GM19372 (cell line): ENCODE results near the gene HSD3B7.
"Not testable (repeated sequence)": the region's sequence is repeated elsewhere in the genome, so short reads cannot be mapped to it uniquely, and the experiment has no call there.

Source experiments
- ATAC-seq: cut with Tn5 transposase; IDR thresholded peaks from one replicate; pipeline ENCODE4 v1.9.1; 2021; ENCODE audit warnings: mild to moderate bottlenecking, low read depth, moderate library complexity; ENCODE audit not compliant: unreplicated experiment

The HSD3B7 gene

GRCh38 chr16:30998852-30999761 lies 14.1 kb downstream of the HSD3B7 start:
- no peak for ATAC-seq

- no peak for ATAC-seq
Measured at GRCh38 chr16:31000671-31001382, 15.8 kb downstream of the HSD3B7 start.

DNA sequence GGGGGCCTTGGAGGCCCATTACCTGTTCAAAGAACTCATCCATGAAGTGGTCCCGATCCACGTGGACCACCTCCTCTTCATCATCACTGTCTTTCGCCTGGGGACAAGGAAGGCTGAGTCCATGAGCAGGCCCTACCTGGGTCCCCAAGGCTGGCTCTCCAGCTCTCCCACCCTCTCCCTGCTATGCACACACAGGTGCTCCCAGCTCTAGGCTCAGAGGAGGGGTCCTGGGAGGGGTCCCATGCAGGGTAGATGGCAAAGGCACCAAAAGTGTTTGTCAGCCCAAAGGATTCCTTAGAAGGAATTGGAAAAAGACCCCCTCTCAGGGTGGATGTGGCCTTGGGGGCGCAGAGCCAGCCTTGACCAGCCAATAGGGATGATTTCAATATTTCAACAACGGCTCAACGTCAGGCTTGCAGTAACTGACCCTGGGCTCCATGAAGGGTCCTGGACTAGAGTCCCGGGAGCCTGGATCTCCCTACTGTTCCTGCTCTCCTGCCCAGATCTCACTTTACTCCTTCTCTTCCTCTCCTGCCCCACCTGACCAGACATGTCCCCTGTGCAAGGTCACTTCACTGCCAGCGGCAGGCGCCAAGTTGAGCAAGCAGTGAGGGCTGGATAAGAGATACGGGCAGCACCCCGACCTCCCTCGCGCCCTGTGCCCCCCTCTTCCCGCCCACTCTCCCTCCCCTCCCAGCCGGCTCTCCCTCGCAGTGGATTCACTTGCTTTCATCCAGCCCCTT lies 16.7 kb downstream of the HSD3B7 start:
- no peak for ATAC-seq

- ATAC-seq: no peak
Measured at GRCh38 chr16:31002250-31002700, 17.3 kb downstream of the HSD3B7 start.

- ATAC-seq: no peak
Measured at GRCh38 chr16:31002862-31003341, 17.9 kb downstream of the HSD3B7 start.

GRCh38 chr16:31003744-31004143 lies 18.7 kb downstream of the HSD3B7 start:
- no peak for ATAC-seq

- no peak for ATAC-seq
Measured at GRCh38 chr16:31004658-31005057, 19.7 kb downstream of the HSD3B7 start.

- no peak for ATAC-seq
Measured at GRCh38 chr16:31005350-31006085, 20.5 kb downstream of the HSD3B7 start.

- ATAC-seq: no peak
Measured at GRCh38 chr16:31006086-31006385, 21.0 kb downstream of the HSD3B7 start.

GRCh38 chr16:31006589-31006988 lies 21.6 kb downstream of the HSD3B7 start:
- ATAC-seq: no peak

GRCh38 chr16:31007684-31008083 lies 22.7 kb downstream of the HSD3B7 start:
- no peak for ATAC-seq

- ATAC-seq: no peak
Measured at GRCh38 chr16:31008149-31008548, 23.1 kb downstream of the HSD3B7 start.

DNA sequence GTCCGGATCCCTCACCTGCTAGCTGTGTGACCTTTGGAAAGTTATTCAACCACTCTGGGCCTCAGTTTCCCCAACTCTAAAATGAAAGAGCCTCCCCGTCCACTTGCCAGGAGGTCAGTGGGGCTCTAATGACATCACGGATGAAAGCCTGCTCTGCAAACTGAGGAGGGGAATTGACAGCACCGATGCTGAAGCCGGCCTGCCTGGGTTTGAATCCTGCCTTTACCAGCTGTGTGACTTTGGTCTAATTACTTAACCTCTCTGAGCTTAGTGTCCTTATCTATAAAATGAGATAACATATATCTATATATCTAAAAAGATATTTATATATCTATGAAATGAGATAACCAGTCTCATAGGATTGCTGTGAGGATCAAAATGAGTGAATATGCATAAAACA lies 23.5 kb downstream of the HSD3B7 start:
- no peak for ATAC-seq

DNA sequence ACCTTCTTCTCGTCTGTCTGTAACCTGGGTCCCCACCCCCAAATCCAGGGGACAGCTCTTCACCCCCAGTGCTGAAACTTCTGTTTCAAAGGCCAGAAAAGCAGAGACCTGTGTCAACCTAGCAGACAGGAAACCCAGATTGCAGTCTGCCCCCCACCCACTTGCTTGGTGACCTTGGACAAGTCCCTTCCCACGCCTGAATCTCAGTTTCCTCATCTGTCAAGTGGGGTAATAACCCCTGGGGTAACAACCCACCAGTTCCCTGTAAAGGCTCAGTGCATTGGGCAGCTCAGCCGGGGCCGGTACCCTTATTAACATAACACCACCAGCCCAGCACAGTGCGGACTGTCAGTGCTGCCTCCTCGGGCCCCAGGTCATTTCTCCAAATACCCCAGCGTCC lies 24.1 kb downstream of the HSD3B7 start:
- ATAC-seq: no peak

DNA sequence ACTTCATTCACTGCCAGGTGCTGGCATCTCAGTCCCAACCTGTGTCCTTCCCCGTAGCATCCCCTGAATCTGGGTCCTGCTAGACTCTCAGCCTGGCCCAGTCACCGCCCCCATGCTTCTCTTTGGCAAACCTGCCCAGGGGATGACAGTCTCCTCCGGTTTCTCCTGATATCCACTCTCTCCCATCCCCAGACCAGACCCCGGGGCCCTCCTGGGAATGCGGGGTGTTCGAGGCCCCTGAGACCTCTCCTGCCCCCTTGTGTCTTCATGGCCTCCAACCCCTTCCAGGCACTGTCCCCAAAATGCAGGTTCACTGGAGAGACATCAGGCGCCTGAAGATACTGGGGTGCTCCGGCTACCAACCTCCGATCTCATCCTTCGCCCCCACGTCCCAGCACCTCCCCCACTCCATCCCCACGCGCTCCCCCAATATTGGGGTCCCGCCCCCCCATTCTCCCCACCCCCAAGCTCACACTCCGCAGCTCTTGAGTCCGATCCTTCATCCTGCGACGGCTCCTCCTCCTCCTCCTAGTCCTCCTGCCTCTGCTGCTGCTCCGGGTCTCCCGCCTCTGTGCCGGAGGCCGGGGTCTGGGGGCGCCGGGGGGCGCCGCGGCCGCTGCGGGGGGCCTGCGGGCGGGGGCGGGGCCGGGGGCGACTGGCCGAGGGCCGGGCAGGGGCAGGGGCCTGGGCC lies 25.0 kb downstream of the HSD3B7 start:
- no peak for ATAC-seq

DNA sequence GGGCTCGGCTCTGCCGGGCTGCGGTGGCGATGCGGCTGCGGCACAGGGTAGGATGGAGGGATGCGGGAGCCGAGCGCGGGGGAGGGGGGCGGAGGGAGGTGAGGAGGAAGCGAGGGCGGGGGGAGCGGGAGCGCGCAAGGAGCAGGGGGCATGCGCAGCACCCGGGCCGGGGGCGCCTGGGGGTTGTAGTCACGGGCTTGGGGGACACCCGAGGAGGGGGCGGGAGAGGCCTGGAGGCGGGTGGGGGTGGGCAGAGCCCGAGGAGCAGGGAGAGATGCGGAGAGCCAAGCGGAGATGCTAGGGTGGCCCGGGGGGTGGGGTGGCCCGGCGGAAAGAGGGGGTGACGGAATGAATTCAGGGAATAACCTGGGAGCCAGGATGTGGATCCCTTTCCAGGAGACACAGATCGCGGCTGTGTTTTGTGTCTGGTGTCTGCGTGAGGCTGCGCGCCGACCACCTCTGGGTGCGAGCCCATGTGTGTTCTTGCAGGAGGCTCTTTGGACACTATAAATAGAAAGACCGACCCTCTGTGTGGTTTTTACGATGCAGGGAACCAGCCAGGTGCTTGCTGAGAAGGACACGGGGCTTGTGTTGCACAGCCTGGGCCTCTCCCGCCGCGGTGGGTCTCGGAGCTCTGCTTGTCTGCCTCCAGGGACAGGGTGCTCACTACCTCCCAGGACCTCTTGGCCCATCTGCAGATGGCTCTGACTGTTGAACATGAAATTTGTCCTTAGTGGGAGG lies 25.7 kb downstream of the HSD3B7 start, which contains the start of gene STX1B:
TSS of gene STX1B (minus strand) at position 54 of the 741 bp plus-strand sequence. CDS start 242 bp downstream, outside the sequence.
- no peak for ATAC-seq

DNA sequence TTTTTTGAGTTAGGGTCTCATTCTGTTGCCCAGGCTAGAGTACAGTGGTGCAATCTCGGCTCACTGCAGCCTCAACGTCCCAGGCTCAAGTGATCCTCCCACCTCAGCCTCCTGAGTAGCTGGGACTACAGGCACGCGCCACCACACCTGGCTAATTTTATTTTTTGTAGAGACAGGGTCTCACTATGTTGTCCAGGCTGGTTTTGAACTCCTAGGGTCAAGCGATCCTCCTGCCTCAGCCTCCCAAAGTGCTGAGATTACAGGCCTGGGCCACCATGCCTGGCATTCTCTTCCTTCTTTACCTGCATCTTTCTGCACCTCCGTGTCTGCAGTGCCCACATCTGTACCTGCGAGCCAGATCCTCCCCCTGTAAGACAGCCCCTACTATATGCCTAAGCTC lies 26.8 kb downstream of the HSD3B7 start:
- ATAC-seq: not testable (repeated sequence)

- ATAC-seq: not testable (repeated sequence)
Measured at GRCh38 chr16:31013292-31013691, 28.3 kb downstream of the HSD3B7 start.

GRCh38 chr16:31016018-31016417 lies 31.0 kb downstream of the HSD3B7 start:
- no peak for ATAC-seq
